Neuron (in vitro differentiated cells): ENCODE measurements around the gene BPIFB1.

Experiments used
- H2AFZ ChIP-seq: one replicate; pipeline ENCODE4 v1.6.1; 2013; ENCODE audit warnings: low read depth, mild to moderate bottlenecking, inconsistent platforms, low read length, moderate library complexity
- H3K27me3 ChIP-seq: one replicate; pipeline ENCODE4 v1.6.1; 2013; ENCODE audit warnings: low read length; ENCODE audit not compliant: insufficient read depth
- H3K36me3 ChIP-seq: one replicate; pipeline ENCODE4 v1.6.1; 2013; ENCODE audit warnings: low read length; ENCODE audit not compliant: insufficient read depth
- H3K4me1 ChIP-seq: one replicate; pipeline ENCODE4 v1.6.1; 2013; ENCODE audit warnings: low read length; ENCODE audit not compliant: insufficient read depth
- H3K4me3 ChIP-seq: 2 replicates; pipeline ENCODE4 v1.5.1; 2013; ENCODE audit warnings: mild to moderate bottlenecking, low read length, moderate library complexity
- H3K9me3 ChIP-seq: one replicate; pipeline ENCODE4 v1.6.1; 2013; ENCODE audit warnings: low read length

Gene BPIFB1

DNA sequence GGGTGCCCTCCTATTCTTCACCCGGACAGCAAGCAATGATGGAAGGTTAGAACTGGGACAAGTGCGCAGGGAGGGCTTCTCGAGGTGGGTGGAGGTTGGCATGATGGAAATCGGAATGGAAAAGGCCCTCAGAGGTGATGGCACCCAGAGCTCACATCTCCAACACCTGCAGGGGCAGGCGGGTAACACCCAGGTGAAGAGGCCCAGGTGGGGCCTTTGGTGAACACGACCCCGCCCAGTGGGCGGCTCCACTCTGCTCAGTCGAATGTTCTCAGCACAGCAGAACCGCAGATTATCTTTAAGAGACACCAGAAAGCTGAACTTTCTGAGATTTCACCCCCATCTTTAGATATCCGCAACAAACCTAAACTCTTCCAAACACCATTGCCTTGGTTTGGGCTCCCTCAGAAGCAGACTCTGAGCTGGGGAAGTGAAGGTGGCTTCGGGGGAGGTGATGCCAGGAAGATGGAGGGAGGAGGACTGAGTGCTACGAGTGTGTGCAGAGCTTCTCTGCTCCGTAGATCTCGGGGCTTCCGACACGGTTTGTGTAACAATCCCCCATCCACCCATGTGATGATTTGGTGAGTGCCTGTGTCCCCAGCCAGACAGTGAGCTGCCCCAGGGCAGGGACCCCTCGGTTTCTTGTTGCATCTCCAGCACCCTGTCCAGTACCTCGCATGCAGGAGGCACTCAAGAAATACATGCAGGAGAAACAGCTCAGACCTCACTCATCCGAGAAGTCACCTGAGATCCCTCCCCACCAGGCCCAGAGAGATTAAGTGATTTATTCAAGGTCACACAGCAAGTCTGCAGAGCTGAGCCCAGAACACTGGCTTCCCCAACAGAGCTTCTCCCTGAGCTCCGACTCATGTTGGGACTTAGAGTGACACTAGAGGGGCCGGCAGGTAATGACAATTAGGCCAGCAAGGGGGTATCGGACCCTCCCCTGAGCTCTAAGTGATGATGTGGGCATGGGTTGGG lies 45.4 kb downstream of the BPIFB1 start:
- Histone ChIP-seq H3K36me3 (no peaks in the 10 kb centered on the region), H3K27me3 (peaks cover 24% of the 10 kb centered on the region), H3K4me3 (no peak overlapping the region)

GRCh38 chr20:33332905-33333456 lies 50.0 kb downstream of the BPIFB1 start:
- no peaks in the 10 kb centered on the region for H3K9me3 ChIP-seq
- no peak overlapping the region for H2AFZ ChIP-seq
- no peak overlapping the region for H3K4me3 ChIP-seq
- H3K4me1 ChIP-seq = no peaks in the 10 kb centered on the region
- H3K27me3 ChIP-seq = peaks cover 24% of the 10 kb centered on the region
- no peaks in the 10 kb centered on the region for H3K36me3 ChIP-seq

More for the DNA sequence above, 45.4 kb downstream of the BPIFB1 start:
- Histone ChIP-seq H3K4me1 (no peaks in the 10 kb centered on the region), H2AFZ (no peak overlapping the region), H3K9me3 (no peaks in the 10 kb centered on the region)

- no peaks in the 10 kb centered on the region for H3K36me3 ChIP-seq
- no peaks in the 10 kb centered on the region for H3K9me3 ChIP-seq
- no peaks in the 10 kb centered on the region for H3K4me1 ChIP-seq
- no peak overlapping the region for H3K4me3 ChIP-seq
- peaks cover 21% of the 10 kb centered on the region for H3K27me3 ChIP-seq
- no peak overlapping the region for H2AFZ ChIP-seq
Observed at GRCh38 chr20:33333616-33334015, 50.6 kb downstream of the BPIFB1 start.

DNA sequence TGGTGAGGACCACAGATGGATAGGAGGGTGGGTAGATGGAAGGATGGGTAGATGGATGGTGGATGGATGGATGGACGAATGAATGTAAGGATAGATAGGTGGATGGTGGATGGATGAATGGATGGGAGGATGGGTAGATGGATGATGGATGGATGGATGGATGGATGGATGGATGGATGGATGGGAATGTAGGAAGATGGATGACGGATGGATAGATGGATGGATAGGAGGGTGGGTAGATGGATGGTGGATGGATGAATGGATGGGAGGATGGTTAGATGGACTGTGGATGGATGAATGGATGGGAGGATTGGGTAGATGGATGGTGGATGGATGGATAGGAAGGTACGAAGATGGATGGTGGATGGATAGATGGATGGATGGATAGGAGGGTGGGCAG lies 51.1 kb downstream of the BPIFB1 start:
- no peak overlapping the region for H2AFZ ChIP-seq
- H3K9me3 ChIP-seq = no peaks in the 10 kb centered on the region
- H3K4me3 ChIP-seq = no peak overlapping the region
- no peaks in the 10 kb centered on the region for H3K4me1 ChIP-seq
- H3K27me3 ChIP-seq = peaks cover 16% of the 10 kb centered on the region
- H3K36me3 ChIP-seq = no peaks in the 10 kb centered on the region

DNA sequence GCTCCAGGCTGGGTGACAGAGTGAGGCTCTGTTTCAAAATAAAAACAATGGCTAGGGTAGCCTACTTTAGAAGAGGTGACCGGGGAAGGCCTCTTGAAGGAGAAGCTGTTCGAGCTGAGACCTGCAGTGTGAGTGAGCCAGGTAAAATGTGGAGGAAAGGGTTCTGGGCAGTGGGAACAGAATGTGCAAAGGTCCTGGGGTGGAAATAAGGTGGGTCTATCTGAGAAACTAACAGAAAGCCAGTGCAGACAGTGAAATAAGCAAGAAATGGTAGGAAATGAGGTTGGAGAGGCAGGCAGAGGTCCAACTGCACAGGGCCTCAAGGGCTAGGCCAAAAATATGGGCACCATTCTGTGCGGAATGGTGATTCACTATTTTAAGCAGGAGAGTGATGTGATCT lies 53.4 kb downstream of the BPIFB1 start:
- Histone ChIP-seq H3K9me3 (no peaks in the 10 kb centered on the region), H3K27me3 (peaks cover 5% of the 10 kb centered on the region), H3K36me3 (no peaks in the 10 kb centered on the region), H2AFZ (no peak overlapping the region), H3K4me1 (no peaks in the 10 kb centered on the region), H3K4me3 (no peak overlapping the region)

- no peaks in the 10 kb centered on the region for H3K9me3 ChIP-seq
- peaks cover 2% of the 10 kb centered on the region for H3K27me3 ChIP-seq
- H3K36me3 ChIP-seq = no peaks in the 10 kb centered on the region
Observed at GRCh38 chr20:33337119-33337518, 54.1 kb downstream of the BPIFB1 start.

DNA sequence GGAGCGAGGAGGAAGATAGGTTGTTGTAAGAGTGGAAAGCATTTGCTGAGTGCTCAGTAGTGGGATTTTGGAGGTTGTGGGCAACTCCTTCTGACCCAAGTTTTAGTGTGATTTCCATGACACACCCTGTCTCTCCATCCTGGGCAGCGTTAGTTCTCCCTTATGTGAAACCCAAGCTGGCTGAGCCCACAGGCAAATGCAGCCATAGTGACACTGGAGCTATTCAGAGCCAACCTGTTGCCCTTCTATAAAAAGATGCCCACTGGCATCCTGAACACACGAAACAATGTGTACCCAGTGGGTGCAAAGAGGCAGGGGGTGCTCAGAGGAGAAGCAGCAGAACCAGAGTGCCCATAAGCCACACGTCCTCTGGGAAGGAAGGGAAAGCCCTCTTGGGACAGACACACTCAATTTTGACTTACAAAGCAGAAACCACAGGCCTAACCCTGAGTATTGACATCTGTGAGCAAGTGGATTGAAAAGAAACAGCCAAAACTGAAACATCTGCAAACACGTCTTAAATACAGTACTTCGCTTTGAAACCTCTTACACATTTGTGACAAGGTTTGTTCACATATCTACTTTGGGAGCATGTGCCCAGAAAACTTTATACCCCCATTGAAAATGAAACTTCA lies 54.6 kb downstream of the BPIFB1 start:
- Histone ChIP-seq H3K4me1 (no peaks in the 10 kb centered on the region), H2AFZ (no peak overlapping the region), H3K36me3 (no peaks in the 10 kb centered on the region), H3K27me3 (no peaks in the 10 kb centered on the region), H3K4me3 (no peak overlapping the region), H3K9me3 (no peaks in the 10 kb centered on the region)

More at GRCh38 chr20:33337119-33337518, 54.1 kb downstream of the BPIFB1 start:
- Histone ChIP-seq H2AFZ (no peak overlapping the region), H3K4me1 (no peaks in the 10 kb centered on the region), H3K4me3 (no peak overlapping the region)

DNA sequence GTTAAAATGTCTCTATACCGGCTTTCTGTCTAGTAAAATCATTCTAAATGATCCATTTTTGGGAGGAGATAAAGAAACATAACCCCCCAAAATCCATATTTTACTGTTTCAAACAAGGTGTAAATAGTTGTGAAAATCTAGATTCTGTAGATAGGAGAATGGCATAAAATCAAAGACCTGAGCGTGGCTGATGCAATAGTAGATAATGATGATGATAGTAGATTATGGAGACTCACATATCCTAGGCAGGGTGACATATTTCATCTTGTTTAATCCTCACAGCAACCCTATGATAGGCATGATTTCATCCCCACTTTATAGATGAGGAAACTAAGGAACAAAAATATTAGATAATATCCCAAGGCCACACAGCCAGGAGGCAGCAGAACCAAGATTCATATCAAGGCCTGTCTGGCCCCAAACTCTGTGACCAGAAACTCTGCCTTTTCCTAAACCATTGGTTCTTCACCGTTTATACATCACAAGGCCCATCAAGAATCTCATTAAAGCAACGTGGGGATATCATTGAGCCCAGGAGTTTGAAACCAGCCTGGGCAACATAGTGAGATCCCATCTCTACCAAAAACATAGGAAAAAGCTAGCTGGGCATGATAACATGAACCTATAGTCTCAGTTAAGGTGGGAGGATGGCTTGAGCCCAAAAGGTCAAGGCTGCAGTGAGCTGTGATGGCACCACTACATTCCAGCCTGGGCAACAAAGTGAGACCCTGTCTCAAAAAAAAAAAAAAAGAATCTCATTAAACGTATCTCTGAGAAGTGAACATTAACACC lies 55.6 kb downstream of the BPIFB1 start:
- H2AFZ ChIP-seq = no peak overlapping the region
- no peaks in the 10 kb centered on the region for H3K9me3 ChIP-seq
- H3K4me3 ChIP-seq = no peak overlapping the region
- no peaks in the 10 kb centered on the region for H3K4me1 ChIP-seq
- no peaks in the 10 kb centered on the region for H3K27me3 ChIP-seq
- H3K36me3 ChIP-seq = no peaks in the 10 kb centered on the region

GRCh38 chr20:33339515-33340058 lies 56.6 kb downstream of the BPIFB1 start:
- Histone ChIP-seq H3K27me3 (no peaks in the 10 kb centered on the region), H3K9me3 (no peaks in the 10 kb centered on the region), H2AFZ (no peak overlapping the region), H3K4me1 (no peaks in the 10 kb centered on the region), H3K4me3 (no peak overlapping the region), H3K36me3 (no peaks in the 10 kb centered on the region)

DNA sequence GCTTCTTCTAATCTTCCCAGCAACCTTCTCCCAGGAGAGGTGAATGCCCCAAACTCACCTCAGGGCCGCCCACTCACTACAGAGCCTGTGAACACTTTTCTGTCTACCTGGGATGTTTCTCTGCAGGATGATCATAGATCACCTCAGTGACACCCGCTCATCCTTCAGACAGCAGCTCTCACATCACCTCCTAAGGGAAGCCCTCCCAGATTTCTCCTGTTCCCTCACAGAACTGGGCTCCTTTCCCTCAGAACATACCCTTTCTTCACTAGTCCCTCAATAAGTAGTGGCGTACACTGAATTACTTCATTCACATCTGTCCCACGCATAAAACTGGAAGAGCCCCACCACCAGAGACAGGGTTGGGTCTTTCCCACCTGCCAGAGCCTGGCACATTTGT lies 60.5 kb downstream of the BPIFB1 start:
- peaks cover 2% of the 10 kb centered on the region for H3K9me3 ChIP-seq
- no peaks in the 10 kb centered on the region for H3K4me1 ChIP-seq
- H3K4me3 ChIP-seq = no peak overlapping the region
- no peaks in the 10 kb centered on the region for H3K27me3 ChIP-seq
- H2AFZ ChIP-seq = no peak overlapping the region
- no peaks in the 10 kb centered on the region for H3K36me3 ChIP-seq

- no peaks in the 10 kb centered on the region for H3K27me3 ChIP-seq
Observed at GRCh38 chr20:33345342-33345741, 62.3 kb downstream of the BPIFB1 start.

GRCh38 chr20:33348136-33348937 lies 65.3 kb downstream of the BPIFB1 start:
- Histone ChIP-seq H3K4me1 (no peaks in the 10 kb centered on the region), H3K27me3 (no peaks in the 10 kb centered on the region), H3K4me3 (no peak overlapping the region), H2AFZ (no peak overlapping the region), H3K36me3 (no peaks in the 10 kb centered on the region), H3K9me3 (peaks cover 2% of the 10 kb centered on the region)

More at GRCh38 chr20:33345342-33345741, 62.3 kb downstream of the BPIFB1 start:
- H2AFZ ChIP-seq = no peak overlapping the region
- no peaks in the 10 kb centered on the region for H3K36me3 ChIP-seq
- no peak overlapping the region for H3K4me3 ChIP-seq
- no peaks in the 10 kb centered on the region for H3K4me1 ChIP-seq
- H3K9me3 ChIP-seq = peaks cover 2% of the 10 kb centered on the region
